GM12865 (cell line): ENCODE measurements around the gene HSP90AB1.

Source experiments
- DNase-seq: peaks from one replicate; pipeline ENCODE4 v3.0.0; 2010; ENCODE audit warnings: low read depth
- H3K4me3 ChIP-seq: 2 replicates; pipeline ENCODE4 v1.5.1; 2011; ENCODE audit warnings: mild to moderate bottlenecking, low read depth, low read length, control low read depth
- CTCF ChIP-seq: IDR thresholded peaks from 2 replicates; pipeline ENCODE4 v1.5.1; 2011; ENCODE audit warnings: low read length, control low read depth, low read depth, inconsistent platforms; ENCODE audit not compliant: insufficient read depth; ENCODE audit errors: missing control alignments

HSP90AB1 gene

GRCh38 chr6:44226368-44227147 lies 20.3 kb upstream of the HSP90AB1 start:
- H3K4me3 ChIP-seq, result no peak overlapping the region
- no peak for DNase-seq
- TF ChIP-seq CTCF, result no peak

GRCh38 chr6:44227148-44227793 lies 19.6 kb upstream of the HSP90AB1 start:
- no peak for TF ChIP-seq CTCF
- no peak for DNase-seq
- H3K4me3 ChIP-seq, result no peak overlapping the region

GRCh38 chr6:44228031-44228430 lies 18.9 kb upstream of the HSP90AB1 start:
- DNase-seq, result no peak
- no peak for TF ChIP-seq CTCF
- H3K4me3 ChIP-seq, result no peak overlapping the region

DNA sequence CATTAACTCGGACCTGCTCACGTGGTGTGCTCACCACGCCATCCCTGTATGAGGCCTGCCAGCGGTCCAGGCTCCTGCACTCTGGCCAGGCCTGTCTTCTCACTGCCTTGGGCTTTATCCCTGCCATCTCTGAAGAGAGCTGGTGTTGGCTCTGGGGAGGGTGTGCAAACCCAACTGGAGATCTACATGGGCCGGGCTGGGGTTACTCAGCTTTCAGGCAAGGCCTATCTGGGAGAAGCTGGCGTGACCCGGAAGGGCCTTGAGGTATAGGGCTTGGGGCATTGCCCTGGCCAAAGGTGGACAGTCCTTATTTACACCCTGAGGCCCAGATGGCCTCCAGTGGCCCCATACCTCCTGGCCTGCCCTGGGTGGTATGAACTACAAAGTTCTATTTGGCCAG lies 18.5 kb upstream of the HSP90AB1 start:
- no peak for TF ChIP-seq CTCF
- no peak for DNase-seq

DNA sequence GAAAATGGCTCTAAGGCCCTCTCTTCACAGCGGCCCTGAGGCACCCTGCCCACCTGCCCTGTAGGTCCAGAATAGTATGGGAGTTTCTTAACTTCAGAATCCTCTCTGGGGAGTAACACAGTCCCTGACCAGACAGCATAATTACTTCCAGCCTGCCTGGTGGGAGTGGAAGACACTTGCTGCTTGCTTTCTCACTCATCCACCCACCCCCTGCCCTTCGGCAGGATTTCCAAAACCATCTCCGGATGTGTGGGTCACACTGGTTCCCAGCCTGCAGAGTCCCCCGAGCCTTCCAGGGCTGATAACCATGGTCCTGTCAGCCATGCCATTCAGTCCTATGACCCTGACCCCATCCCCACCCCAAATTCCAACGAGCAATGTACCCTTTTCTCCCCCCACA lies 18.1 kb upstream of the HSP90AB1 start:
- no peak overlapping the region for H3K4me3 ChIP-seq
- DNase-seq, result no peak
- TF ChIP-seq CTCF, result no peak

More for the DNA sequence above, 18.5 kb upstream of the HSP90AB1 start:
- no peak overlapping the region for H3K4me3 ChIP-seq

DNA sequence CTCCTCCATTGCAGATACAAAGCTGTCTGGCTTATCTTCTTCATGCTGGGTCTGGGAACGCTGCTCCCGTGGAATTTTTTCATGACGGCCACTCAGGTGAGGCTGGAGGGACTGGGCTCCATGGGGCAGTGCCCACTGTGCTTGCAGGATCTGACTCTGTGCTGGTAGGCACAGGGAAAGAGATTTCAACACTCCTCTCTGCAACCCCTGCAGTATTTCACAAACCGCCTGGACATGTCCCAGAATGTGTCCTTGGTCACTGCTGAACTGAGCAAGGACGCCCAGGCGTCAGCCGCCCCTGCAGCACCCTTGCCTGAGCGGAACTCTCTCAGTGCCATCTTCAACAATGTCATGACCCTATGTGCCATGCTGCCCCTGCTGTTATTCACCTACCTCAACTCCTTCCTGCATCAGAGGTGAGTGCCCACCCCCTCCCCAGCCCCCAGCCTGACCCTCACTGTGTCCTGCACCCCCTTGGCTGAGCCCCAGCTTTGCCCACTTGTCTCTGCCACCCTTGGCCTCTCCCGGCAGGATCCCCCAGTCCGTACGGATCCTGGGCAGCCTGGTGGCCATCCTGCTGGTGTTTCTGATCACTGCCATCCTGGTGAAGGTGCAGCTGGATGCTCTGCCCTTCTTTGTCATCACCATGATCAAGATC lies 17.4 kb upstream of the HSP90AB1 start:
- no peak for TF ChIP-seq CTCF
- no peak for DNase-seq

More for the DNA sequence above, 17.4 kb upstream of the HSP90AB1 start:
- no peak overlapping the region for H3K4me3 ChIP-seq
